AG09309 (cell line): ENCODE measurements around the gene RNF123.

Experiments used
- DNase-seq: peaks from one replicate; pipeline ENCODE4 v3.0.0-alpha.2; 2010; ENCODE audit warnings: low read depth
- H3K4me3 ChIP-seq: 2 replicates; pipeline ENCODE4 v1.5.1; 2011; ENCODE audit warnings: mild to moderate bottlenecking, low read depth, low read length, moderate library complexity; ENCODE audit not compliant: control insufficient read depth
- CTCF ChIP-seq: IDR thresholded peaks from 2 replicates; pipeline ENCODE4 v1.5.1; 2011; ENCODE audit warnings: mild to moderate bottlenecking, low read depth, low read length, inconsistent platforms; ENCODE audit not compliant: insufficient read depth, control insufficient read depth; ENCODE audit errors: missing control alignments

The RNF123 gene

GRCh38 chr3:49701388-49702077 lies 12.2 kb downstream of the RNF123 start:
- DNase-seq, result no peak
- TF ChIP-seq CTCF, result peak; percentile 60
- H3K4me3 ChIP-seq, result no peak overlapping the region

- DNase-seq, result no peak
Measured at GRCh38 chr3:49702672-49703071, 13.3 kb downstream of the RNF123 start.

GRCh38 chr3:49703443-49703927 lies 14.1 kb downstream of the RNF123 start:
- H3K4me3 ChIP-seq, result no peak overlapping the region
- no peak for DNase-seq
- peak; percentile 90 for TF ChIP-seq CTCF

More at GRCh38 chr3:49702672-49703071, 13.3 kb downstream of the RNF123 start:
- no peak overlapping the region for H3K4me3 ChIP-seq
- TF ChIP-seq CTCF, result no peak

GRCh38 chr3:49703956-49704355 lies 14.6 kb downstream of the RNF123 start:
- H3K4me3 ChIP-seq, result no peak overlapping the region
- TF ChIP-seq CTCF, result no peak

GRCh38 chr3:49704629-49705028 lies 15.3 kb downstream of the RNF123 start:
- H3K4me3 ChIP-seq, result no peak overlapping the region
- no peak for TF ChIP-seq CTCF
- DNase-seq, result no peak

More at GRCh38 chr3:49703956-49704355, 14.6 kb downstream of the RNF123 start:
- no peak for DNase-seq

DNA sequence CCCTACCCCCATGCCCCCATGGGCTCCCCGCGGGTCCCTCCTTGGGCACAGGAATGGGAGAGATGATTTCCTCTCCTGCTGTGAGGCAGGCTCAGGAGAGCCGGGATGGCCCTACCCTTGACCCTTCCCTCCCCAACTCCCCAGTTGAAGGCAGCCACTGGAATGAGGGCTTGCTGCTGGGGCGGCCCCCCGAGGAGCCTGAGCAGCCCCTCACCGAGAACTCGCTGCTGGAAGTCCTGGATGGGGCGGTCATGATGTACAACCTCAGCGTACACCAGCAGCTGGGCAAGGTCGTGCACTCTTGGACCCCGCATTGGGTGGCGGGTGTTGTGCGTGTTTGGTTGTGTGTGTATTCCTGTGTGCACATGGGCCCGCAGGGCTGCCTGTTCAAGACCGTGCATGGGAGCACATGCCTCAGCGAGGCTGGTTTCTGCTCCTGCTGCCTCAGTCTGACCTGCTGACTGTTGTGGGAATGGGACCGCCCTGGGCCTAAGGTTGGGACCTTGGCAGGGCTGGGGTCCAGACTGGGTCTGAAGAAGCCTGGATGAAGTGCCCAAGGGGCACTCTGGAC lies 16.1 kb downstream of the RNF123 start:
- H3K4me3 ChIP-seq, result no peak overlapping the region
- no peak for DNase-seq
- TF ChIP-seq CTCF, result no peak
